Spleen (tissue), 11 donors: ENCODE measurements around the gene WFIKKN2. TPM values are rescaled to one million over a fixed set of nuclear protein-coding genes. Genes with fewer than 3 reads are reported as not detected.
A peak's percentile ranks its signal among the peaks of the same experiment; 100 is the strongest.

Experiments
- DNase-seq: peaks from one replicate; pipeline ENCODE4 v3.0.0-alpha.2; 2020
- H3K27ac ChIP-seq, 8 donors: fragments of 200-600 bp; sonication (generic) in 7 of 8; 1 replicate in 4 of 8; 2 replicates in 4 of 8; pipeline versions ENCODE4 v1.5.0 to v1.8.0; 2016 to 2021; ENCODE audit warnings: inconsistent platforms in 4 of 8, mild to moderate bottlenecking in 4 of 8, moderate library complexity in 1 of 8
- H3K27me3 ChIP-seq, 7 donors: fragments of 200-600 bp; sonication (generic) in 6 of 7; replicated peaks in 1 of 7; 1 replicate in 4 of 7; 2 replicates in 3 of 7; pipeline versions ENCODE4 v1.5.0 to v1.8.0; 2016 to 2021; ENCODE audit warnings: inconsistent platforms in 3 of 7, mild to moderate bottlenecking in 1 of 7
- H3K36me3 ChIP-seq, 6 donors: fragments of 200-600 bp; sonication (generic) in 5 of 6; 1 replicate in 4 of 6; 2 replicates in 2 of 6; pipeline versions ENCODE4 v1.5.0 to v1.8.0; 2016 to 2021; ENCODE audit warnings: inconsistent platforms in 2 of 6
- H3K4me1 ChIP-seq, 6 donors: fragments of 200-600 bp; sonication (generic) in 5 of 6; 1 replicate in 3 of 6; 2 replicates in 3 of 6; pipeline versions ENCODE4 v1.5.0 to v1.8.0; 2016 to 2021; ENCODE audit warnings: inconsistent platforms in 3 of 6
- H3K4me3 ChIP-seq, 8 donors: fragments of 200-600 bp; sonication (generic) in 7 of 8; 1 replicate in 4 of 8; 2 replicates in 4 of 8; pipeline versions ENCODE4 v1.5.0 to v1.8.0; 2016 to 2021; ENCODE audit warnings: inconsistent platforms in 4 of 8, mild to moderate bottlenecking in 4 of 8, moderate library complexity in 2 of 8
- H3K9me3 ChIP-seq, 8 donors: fragments of 200-600 bp; sonication (generic) in 7 of 8; 1 replicate in 4 of 8; 2 replicates in 4 of 8; pipeline versions ENCODE4 v1.5.0 to v1.8.0; 2016 to 2021; ENCODE audit warnings: inconsistent platforms in 4 of 8
- POLR2A ChIP-seq, 3 donors: fragments of 450-650 bp; IDR thresholded peaks; one replicate each; pipeline ENCODE4 v1.5.1; 2017; ENCODE audit warnings: antibody characterized with exemption in 3 of 3, mild to moderate bottlenecking in 1 of 3
- POLR2AphosphoS5 ChIP-seq, 3 donors: sonication (generic); formaldehyde crosslinking; IDR thresholded peaks; one replicate each; pipeline ENCODE4 v1.5.1; 2017; ENCODE audit warnings: antibody characterized with exemption in 3 of 3
- WGBS, 5 donors: extraction: QIAGEN DNeasy Blood & Tissue Kit in 3 of 5; methylation state at CpG; one replicate each; pipeline versions ENCODE4 v1.1.5 to v1.1.7; 2013 to 2018; 5-methylcytosine and 5-hydroxymethylcytosine counted together
- intact Hi-C: fragments of 100-400 bp; cut with DNase I; formaldehyde crosslinking; loops from one replicate; pipeline ENCODE4 v1.15.0; 2023; ENCODE audit warnings: low total_unique reads
- polyA plus RNA-seq, 3 donors: library from polyadenylated mRNA; stranded (reverse); fragments of 200-250 nt; gene quantifications; one replicate each; pipeline ENCODE4 v1.2.1, GENCODE V29; 2013
- total RNA-seq, 7 donors: library from RNA; depleted of rRNA in 3 of 7; stranded (reverse); fragments of >200 nt in 3 of 7; fragmentation: NEBNext Ultra II Directional in 4 of 7; extraction: Animal tissue kit (Norgen Biotek cat#: 25700) in 4 of 7; gene quantifications; one replicate each; pipeline versions ENCODE4 v1.1.0 to v1.2.1, GENCODE V29; 2016 to 2021
- TF ChIP-seq, protein P1 (sequence below), 11 experiments: fragments of 200-600 bp in 7 of 11; fragments of 450-650 bp in 4 of 11; sonication (generic) in 4 of 11; IDR thresholded peaks in 8 of 11; conservative IDR thresholded peaks in 3 of 11; 1 replicate in 7 of 11; 2 replicates in 4 of 11; pipeline versions ENCODE4 v1.4.0 to v1.8.0; 2016 to 2021; ENCODE audit warnings: antibody characterized with exemption in 11 of 11, inconsistent platforms in 4 of 11, mild to moderate bottlenecking in 1 of 11
- donor health status: healthy with polysubstance abuse.
- donor health status: DM: no; HTN: no; CAD: no; lungs with moderate emphysema.
- donor health status: DM: no; HTN: no; CAD: no.
- donor health status: Bipolar disorder and iron deficiency.
- donor health status: healthy.
- donor health status: DM: no; HTN: no; CAD: no.
- donor health status: DM: yes; HTN: yes; CAD: no.

Gene WFIKKN2
- total and polyA plus RNA-seq, 10 donors = 0.02 to 0.51 (median 0.10) TPM; not detected in 4

DNA sequence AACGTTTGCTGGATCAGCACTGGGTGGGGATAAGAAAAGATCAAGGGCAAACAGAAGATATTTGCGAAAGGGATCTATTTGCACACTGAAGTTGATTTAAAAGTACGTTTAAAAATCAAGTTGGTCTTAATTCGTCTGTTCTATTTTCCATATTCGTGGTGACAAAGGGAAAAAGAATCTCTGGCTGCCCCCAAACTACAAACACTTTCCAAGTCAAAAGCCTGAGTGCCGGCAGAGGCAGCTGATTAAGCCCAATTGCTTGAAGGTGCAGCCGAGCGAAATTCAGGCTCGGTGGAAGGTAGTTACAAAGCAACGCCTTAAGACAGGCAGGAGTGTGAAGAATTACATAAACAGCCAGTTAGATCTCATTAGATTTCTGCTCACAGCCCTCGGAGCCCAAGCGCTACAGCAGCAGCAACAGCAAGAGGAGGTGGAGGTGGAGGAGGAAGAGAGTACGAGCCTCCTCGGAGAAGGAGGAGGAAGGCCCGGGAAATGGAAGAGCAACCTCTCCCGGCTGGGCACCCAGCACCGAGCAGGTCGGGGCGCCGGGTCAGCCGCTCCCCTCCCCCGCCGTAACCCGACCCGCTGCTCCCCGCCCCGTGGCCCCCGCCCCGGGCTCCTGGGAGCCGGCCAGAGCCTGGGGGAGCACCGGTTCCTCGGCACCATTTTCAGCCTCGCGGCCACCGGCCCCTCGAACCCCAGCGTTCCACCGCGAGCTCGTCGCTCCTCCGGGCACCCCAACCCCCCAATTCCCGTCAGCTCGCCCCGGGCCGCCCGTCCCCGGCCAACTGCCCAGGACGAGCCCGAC lies 29.9 kb downstream of the WFIKKN2 start:
- DNase-seq = peak; percentile 92
- H3K36me3 ChIP-seq = peaks cover 0 to 31% (median 13%) of the 10 kb centered on the region in 6 donors
- H3K4me3 ChIP-seq = peak overlapping the region; percentile 45 to 88 (median 82)
- peak overlapping the region; percentile 88 to 100 (median 100) for H3K27ac ChIP-seq
- no peak for TF ChIP-seq POLR2A (IDR thresholded peaks at IDR 0.05)
- TF ChIP-seq POLR2AphosphoS5 (IDR thresholded peaks at IDR 0.05) = peak in 2 of 3 donors; percentile 8 to 49
- TF ChIP-seq, protein P1, sequence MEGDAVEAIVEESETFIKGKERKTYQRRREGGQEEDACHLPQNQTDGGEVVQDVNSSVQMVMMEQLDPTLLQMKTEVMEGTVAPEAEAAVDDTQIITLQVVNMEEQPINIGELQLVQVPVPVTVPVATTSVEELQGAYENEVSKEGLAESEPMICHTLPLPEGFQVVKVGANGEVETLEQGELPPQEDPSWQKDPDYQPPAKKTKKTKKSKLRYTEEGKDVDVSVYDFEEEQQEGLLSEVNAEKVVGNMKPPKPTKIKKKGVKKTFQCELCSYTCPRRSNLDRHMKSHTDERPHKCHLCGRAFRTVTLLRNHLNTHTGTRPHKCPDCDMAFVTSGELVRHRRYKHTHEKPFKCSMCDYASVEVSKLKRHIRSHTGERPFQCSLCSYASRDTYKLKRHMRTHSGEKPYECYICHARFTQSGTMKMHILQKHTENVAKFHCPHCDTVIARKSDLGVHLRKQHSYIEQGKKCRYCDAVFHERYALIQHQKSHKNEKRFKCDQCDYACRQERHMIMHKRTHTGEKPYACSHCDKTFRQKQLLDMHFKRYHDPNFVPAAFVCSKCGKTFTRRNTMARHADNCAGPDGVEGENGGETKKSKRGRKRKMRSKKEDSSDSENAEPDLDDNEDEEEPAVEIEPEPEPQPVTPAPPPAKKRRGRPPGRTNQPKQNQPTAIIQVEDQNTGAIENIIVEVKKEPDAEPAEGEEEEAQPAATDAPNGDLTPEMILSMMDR (IDR thresholded peaks at IDR 0.05 in 8 of 11, conservative IDR thresholded peaks at IDR 0.05 in 3 of 11) = peak in 1 of 11 experiments; percentile 2
- H3K9me3 ChIP-seq = no peaks in the 10 kb centered on the region
- 1 to 2% (median 1%) methylated on average over 15 to 50 of the region's 50 CpGs for whole genome bisulfite sequencing, 5 donors
- H3K4me1 ChIP-seq = peaks cover 10 to 62% (median 45%) of the 10 kb centered on the region in 6 donors
- no peaks in the 10 kb centered on the region for H3K27me3 ChIP-seq
- intact Hi-C loops = loop anchor here (2.0 kb wide), 1 partner anchor 82 kb away; no protein-coding TSS in a partner anchor

DNA sequence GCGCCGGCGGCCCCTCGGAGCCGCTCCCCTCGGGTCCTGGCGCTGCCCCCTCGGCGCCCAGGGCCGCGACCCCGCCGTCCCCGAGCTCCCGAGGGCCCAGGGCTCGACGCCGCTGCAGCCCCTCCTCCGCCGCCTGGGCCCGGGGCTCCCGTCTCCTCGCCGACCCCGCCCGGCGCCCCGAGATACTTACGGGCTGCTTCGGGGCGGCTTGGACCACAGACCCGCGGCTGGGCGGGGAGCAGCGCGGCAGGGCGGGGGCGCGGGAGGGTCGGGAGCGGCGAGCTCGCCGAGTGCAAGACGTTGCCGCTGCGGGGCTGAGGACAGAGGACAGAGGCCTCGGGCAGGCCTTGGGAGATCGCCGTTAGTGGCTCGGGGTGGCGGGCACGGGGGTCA lies 30.5 kb downstream of the WFIKKN2 start:
- TF ChIP-seq POLR2AphosphoS5 (IDR thresholded peaks at IDR 0.05) = no peak
- TF ChIP-seq, protein P1 (IDR thresholded peaks at IDR 0.05 in 8 of 11, conservative IDR thresholded peaks at IDR 0.05 in 3 of 11) = no peak
- TF ChIP-seq POLR2A (IDR thresholded peaks at IDR 0.05) = no peak
- intact Hi-C loops = loop anchor here (2.0 kb wide), 1 partner anchor 81 kb away; no protein-coding TSS in a partner anchor
- WGBS, 5 donors = 0 to 1% (median 0%) methylated on average over 27 to 53 of the region's 53 CpGs; no CpG with 5 or more reads in 2 of the 5 donors

DNA sequence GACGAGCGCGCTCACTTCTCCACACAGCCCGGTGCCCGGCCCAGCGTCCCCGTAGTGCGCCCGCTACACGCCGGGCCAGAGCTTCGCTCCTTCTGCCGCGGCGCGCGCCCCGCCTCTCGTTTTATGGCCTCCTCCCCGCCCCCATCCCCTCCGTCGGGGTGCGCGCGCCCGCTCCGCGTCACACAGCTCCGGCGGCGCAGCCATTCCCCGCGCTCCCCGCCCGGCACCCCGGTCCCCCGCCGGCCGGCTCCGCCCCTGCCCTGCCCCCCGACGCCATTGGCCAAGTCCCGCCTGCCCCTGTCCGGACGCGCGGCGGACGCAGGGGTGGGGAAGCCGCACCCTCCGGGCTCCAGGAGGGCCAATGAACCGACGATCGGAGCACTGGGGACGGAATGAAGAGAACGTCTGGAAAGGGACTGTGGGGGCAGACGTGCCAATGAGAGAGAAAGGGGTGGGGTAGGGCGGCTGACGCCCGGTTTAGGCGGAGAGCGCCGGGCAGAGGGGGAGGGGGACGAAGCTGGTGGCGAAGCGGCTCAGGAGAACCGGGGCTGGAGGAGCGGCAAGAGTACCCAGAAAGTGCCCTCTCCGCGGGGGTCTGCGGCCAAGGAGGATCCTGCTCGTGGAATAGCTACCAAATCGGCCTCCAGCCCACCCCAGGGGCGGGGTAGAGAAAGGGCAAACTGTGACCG lies 31.0 kb downstream of the WFIKKN2 start, which contains the start of gene TOB1:
TSS of gene TOB1 (minus strand) at position 94 of the 689 bp plus-strand sequence. CDS start 2,337 bp downstream, outside the sequence.
- H3K27me3 ChIP-seq = no peaks in the 10 kb centered on the region
- WGBS, 5 donors = 1% methylated on average over 37 to 75 of the region's 75 CpGs
- H3K4me1 ChIP-seq = peaks cover 13 to 69% (median 55%) of the 10 kb centered on the region in 6 donors
- peak within 1 kb of the TSS; percentile 88 to 100 (median 100) for H3K27ac ChIP-seq
- intact Hi-C loops = no loop called here
- TF ChIP-seq, protein P1 (IDR thresholded peaks at IDR 0.05 in 8 of 11, conservative IDR thresholded peaks at IDR 0.05 in 3 of 11) = peak in 2 of 11 experiments; percentile 9 to 41
- TF ChIP-seq POLR2AphosphoS5 (IDR thresholded peaks at IDR 0.05) (peak; percentile 100), POLR2A (IDR thresholded peaks at IDR 0.05) (peak; percentile 97 to 99 (median 99))
- H3K36me3 ChIP-seq = peaks cover 0 to 23% (median 11%) of the 10 kb centered on the region in 6 donors
- peak; percentile 100 for DNase-seq
- no peaks in the 10 kb centered on the region for H3K9me3 ChIP-seq
- H3K4me3 ChIP-seq = peak within 1 kb of the TSS; percentile 45 to 88 (median 82)

More for the DNA sequence above, 30.5 kb downstream of the WFIKKN2 start:
- Histone ChIP-seq H3K27ac (peak overlapping the region; percentile 88 to 100 (median 100)), H3K4me3 (peak overlapping the region; percentile 45 to 88 (median 82)), H3K36me3 (peaks cover 0 to 28% (median 13%) of the 10 kb centered on the region in 6 donors), H3K27me3 (no peaks in the 10 kb centered on the region), H3K4me1 (peaks cover 10 to 67% (median 49%) of the 10 kb centered on the region in 6 donors), H3K9me3 (no peaks in the 10 kb centered on the region)
- DNase-seq = no peak
